ENCODE data around the gene PTPRH. TPM values are rescaled to one million over a fixed set of nuclear protein-coding genes. Genes with fewer than 3 reads are reported as not detected.

PTPRH gene
- total RNA-seq, 1 donor from 2014 or later, result 1.2 TPM

DNA sequence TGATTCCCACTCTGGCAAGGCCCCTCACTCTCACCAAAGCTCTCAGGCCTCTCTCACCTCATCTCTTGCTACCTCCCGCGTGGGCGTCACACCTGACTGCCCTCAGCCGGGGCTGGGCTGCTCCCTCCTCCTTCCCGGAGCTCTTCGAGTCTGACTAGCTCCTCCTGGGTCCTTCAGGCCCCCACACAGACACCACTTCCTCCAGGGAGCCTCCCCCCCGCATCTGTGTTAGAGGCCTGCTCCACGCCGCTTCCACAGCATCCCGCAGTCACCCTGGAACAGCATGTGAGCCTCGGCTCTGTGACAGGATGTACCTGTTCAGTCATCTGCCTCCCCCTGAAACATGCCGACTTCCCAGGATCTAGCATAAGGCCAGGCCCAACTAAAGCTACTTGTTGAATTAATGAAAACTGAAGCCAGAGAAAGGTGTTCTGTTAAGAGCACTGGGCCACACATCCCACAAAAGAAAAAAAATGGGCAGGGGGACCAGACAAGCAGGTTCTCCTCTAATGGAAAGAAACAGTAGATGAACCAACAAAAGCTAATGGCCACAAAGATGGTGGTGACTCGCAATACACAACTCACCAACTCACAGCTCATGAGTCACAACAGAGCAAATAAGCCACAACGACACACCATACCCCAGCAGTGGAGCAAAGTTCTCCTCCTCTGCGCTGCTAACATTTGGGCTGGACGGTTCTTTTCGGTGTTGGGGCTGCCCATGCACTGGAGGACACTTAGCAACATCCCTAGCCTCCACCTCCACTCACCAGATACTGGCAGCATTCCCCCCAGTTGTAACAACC lies 46.5 kb upstream of the PTPRH start:
- Mint-ChIP-seq H3K27ac (ENCODE audit: unreplicated experiment) (peak overlapping the region; percentile 45), H3K36me3 (ENCODE audit: low read depth) (no peaks in the 10 kb centered on the region), H3K27me3 (ENCODE audit: low read depth) (no peaks in the 10 kb centered on the region), H3K4me3 (peak overlapping the region; percentile 98), H3K4me1 (peaks cover 50% of the 10 kb centered on the region), H3K9me3 (no peaks in the 10 kb centered on the region)
- no peak for DNase-seq (ENCODE audit: low read depth, low spot score)
- TF ChIP-seq, protein P1, sequence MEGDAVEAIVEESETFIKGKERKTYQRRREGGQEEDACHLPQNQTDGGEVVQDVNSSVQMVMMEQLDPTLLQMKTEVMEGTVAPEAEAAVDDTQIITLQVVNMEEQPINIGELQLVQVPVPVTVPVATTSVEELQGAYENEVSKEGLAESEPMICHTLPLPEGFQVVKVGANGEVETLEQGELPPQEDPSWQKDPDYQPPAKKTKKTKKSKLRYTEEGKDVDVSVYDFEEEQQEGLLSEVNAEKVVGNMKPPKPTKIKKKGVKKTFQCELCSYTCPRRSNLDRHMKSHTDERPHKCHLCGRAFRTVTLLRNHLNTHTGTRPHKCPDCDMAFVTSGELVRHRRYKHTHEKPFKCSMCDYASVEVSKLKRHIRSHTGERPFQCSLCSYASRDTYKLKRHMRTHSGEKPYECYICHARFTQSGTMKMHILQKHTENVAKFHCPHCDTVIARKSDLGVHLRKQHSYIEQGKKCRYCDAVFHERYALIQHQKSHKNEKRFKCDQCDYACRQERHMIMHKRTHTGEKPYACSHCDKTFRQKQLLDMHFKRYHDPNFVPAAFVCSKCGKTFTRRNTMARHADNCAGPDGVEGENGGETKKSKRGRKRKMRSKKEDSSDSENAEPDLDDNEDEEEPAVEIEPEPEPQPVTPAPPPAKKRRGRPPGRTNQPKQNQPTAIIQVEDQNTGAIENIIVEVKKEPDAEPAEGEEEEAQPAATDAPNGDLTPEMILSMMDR (conservative IDR thresholded peaks at IDR 0.05), result no peak

DNA sequence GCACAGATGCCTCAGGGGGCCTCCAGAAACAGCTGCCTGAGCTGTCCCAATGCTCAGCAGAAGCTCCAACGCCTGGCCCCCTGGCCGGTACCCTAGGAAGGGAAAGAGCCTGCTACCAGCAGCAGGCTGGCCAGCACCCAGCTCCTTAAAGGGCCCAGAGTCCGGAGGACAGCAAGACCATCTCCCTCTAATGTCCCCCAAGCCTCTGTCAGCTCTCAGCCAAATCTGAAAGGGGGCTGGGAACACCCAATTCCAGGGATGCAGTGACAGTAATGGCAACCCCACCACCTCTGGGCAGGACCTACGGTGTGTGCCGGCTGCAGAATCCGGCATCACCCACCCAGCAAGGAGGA lies 45.3 kb upstream of the PTPRH start:
- TF ChIP-seq, protein P1 (conservative IDR thresholded peaks at IDR 0.05), result no peak
- Mint-ChIP-seq H3K27me3 (ENCODE audit: low read depth) (no peaks in the 10 kb centered on the region), H3K9me3 (no peaks in the 10 kb centered on the region), H3K27ac (ENCODE audit: unreplicated experiment) (no peak overlapping the region), H3K4me3 (peak overlapping the region; percentile 67), H3K36me3 (ENCODE audit: low read depth) (no peaks in the 10 kb centered on the region), H3K4me1 (peaks cover 41% of the 10 kb centered on the region)
- DNase-seq (ENCODE audit: low read depth, low spot score), result no peak

DNA sequence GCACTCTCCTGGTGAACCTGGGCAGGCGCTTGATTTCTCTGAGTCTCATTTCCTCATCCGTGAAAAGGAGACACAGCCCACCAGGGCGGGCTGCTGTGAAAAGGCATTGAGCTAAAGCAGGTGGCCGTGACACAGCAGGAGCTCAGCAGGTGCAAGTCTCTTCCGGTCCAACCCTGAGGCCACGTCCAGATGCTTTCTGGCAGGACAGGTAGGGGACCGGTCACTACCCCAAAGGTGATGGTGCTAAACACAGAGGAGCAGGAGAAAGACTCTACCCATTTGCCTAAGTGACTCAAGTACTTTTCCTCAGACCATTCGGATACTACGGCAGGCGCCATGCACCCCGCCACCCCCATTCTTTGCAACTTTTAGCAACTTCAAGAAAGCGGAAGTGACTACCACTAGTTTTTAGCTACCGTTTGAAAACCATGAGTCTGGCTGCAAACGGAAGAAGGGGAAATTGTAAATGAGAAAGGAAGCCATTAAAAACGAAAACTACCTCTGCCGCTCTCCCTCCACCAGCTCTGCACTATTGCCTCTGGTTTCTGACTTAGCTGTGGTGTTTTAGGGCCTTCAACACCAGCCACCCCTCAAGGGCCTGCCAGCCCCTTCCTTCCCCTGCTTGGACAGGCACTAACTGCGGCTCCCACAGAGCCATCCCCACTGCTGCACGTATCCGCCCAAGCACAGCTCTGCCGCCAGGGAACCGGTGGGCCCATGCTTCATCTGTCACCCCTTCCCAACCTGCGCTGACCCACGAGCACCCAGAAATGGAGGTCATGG lies 44.7 kb upstream of the PTPRH start:
- TF ChIP-seq, protein P1 (conservative IDR thresholded peaks at IDR 0.05), result no peak
- no peaks in the 10 kb centered on the region for H3K9me3 Mint-ChIP-seq
- peaks cover 36% of the 10 kb centered on the region for H3K4me1 Mint-ChIP-seq
- H3K27me3 Mint-ChIP-seq (ENCODE audit: low read depth), result no peaks in the 10 kb centered on the region
- H3K27ac Mint-ChIP-seq (ENCODE audit: unreplicated experiment), result no peak overlapping the region
- no peaks in the 10 kb centered on the region for H3K36me3 Mint-ChIP-seq (ENCODE audit: low read depth)
- peak overlapping the region; percentile 67 for H3K4me3 Mint-ChIP-seq
- DNase-seq (ENCODE audit: low read depth, low spot score), result no peak

DNA sequence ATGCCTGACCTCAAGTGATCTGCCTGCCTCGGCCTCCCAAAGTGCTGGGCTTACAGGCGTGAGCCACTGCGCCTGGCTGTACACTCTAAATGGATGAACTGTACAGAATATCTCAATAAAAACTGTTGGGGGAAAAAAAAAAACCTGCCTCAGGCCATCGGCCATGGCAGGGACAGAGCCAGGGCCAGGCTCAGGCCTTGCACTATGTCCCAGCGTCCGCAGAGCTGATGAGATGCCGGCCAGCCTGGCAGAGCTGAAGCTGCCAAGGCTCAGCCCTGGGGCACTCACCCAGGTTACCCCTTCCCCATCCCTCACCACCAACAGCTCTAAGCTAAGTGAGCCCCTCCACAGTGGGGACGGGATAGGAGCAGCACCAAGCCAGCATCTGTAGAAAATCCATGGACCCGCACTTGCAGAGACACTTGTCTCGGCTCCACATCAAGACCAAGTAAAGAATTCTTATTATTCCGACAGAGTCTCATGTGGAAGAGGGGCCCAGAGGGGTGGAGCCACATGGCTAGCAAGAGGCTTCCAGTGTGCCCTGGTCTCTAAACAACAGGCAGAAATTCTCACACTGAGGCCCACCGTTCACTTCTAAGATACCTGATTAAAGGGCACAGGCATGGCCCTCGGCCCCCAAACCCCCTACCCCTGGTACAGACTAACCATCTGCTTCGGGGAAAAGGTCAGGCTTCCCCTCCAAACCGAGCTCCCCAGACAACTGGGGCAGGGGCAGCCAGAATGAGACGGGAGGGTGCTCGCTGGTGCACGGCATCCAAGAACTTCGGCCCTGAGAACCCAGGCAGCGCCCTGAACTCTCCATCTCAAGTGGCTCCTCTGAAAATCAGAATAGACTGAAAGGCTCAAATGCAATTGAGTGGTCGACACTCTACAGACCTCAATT lies 43.7 kb upstream of the PTPRH start:
- Mint-ChIP-seq H3K27ac (ENCODE audit: unreplicated experiment) (peak overlapping the region; percentile 38), H3K36me3 (ENCODE audit: low read depth) (no peaks in the 10 kb centered on the region), H3K9me3 (no peaks in the 10 kb centered on the region), H3K27me3 (ENCODE audit: low read depth) (no peaks in the 10 kb centered on the region), H3K4me1 (peaks cover 45% of the 10 kb centered on the region), H3K4me3 (peak overlapping the region; percentile 61)
- no peak for DNase-seq (ENCODE audit: low read depth, low spot score)
- TF ChIP-seq, protein P1 (conservative IDR thresholded peaks at IDR 0.05), result no peak
